Limb (tissue), 2 donors: Measurements from ENCODE around the gene YEATS2.
"Not testable (repeated sequence)": the region's sequence is repeated elsewhere in the genome, so short reads cannot be mapped to it uniquely, and the experiment has no call there.

ENCODE experiments used
- DNase-seq, 2 donors: peaks; one replicate each; pipeline ENCODE4 v3.0.0-alpha.2; 2016; ENCODE audit errors: extremely low spot score in 2 of 2

YEATS2 gene

GRCh38 chr3:183776451-183776850 lies 78.9 kb downstream of the YEATS2 start:
- not testable (repeated sequence) for DNase-seq

- DNase-seq: no peak
Observed at GRCh38 chr3:183777016-183777618, 79.5 kb downstream of the YEATS2 start.

- no peak for DNase-seq
Observed at GRCh38 chr3:183779896-183780465, 82.4 kb downstream of the YEATS2 start.

GRCh38 chr3:183781246-183781645 lies 83.6 kb downstream of the YEATS2 start:
- DNase-seq: no peak

- DNase-seq: no peak
Observed at GRCh38 chr3:183782576-183783276, 85.1 kb downstream of the YEATS2 start.

- DNase-seq: not testable (repeated sequence)
Observed at GRCh38 chr3:183784503-183784902, 86.9 kb downstream of the YEATS2 start.

- no peak for DNase-seq
Observed at GRCh38 chr3:183789826-183790225, 92.2 kb downstream of the YEATS2 start.

- no peak for DNase-seq
Observed at GRCh38 chr3:183790700-183791099, 93.1 kb downstream of the YEATS2 start.

- DNase-seq: no peak
Observed at GRCh38 chr3:183792976-183793375, 95.4 kb downstream of the YEATS2 start.

GRCh38 chr3:183794452-183794851 lies 96.9 kb downstream of the YEATS2 start:
- no peak for DNase-seq

GRCh38 chr3:183796372-183796771 lies 98.8 kb downstream of the YEATS2 start:
- DNase-seq: no peak

- no peak for DNase-seq
Observed at GRCh38 chr3:183797996-183798395, 100.4 kb downstream of the YEATS2 start.

- DNase-seq: no peak
Observed at GRCh38 chr3:183799461-183799860, 101.9 kb downstream of the YEATS2 start.

GRCh38 chr3:183800243-183800863 lies 102.8 kb downstream of the YEATS2 start:
- DNase-seq: no peak

GRCh38 chr3:183801601-183802000 lies 104.0 kb downstream of the YEATS2 start:
- no peak for DNase-seq

- DNase-seq: no peak
Observed at GRCh38 chr3:183802989-183803388, 105.4 kb downstream of the YEATS2 start.

- no peak for DNase-seq
Observed at GRCh38 chr3:183807209-183807728, 109.7 kb downstream of the YEATS2 start.

- no peak for DNase-seq
Observed at GRCh38 chr3:183807881-183808280, 110.3 kb downstream of the YEATS2 start.

- DNase-seq: no peak
Observed at GRCh38 chr3:183808355-183808754, 110.8 kb downstream of the YEATS2 start.

- DNase-seq: no peak
Observed at GRCh38 chr3:183809270-183809669, 111.7 kb downstream of the YEATS2 start.

- no peak for DNase-seq
Observed at GRCh38 chr3:183810643-183811594, 113.3 kb downstream of the YEATS2 start.
